HL-60 (cell line): Measurements from ENCODE around the gene TRIM67.

Experiments
- DNase-seq, 2 experiments: peaks; one replicate each; pipeline ENCODE4 v3.0.0-alpha.2; 2010 to 2020; ENCODE audit warnings: low read depth in 1 of 2, low spot score in 1 of 2
- H3K27ac ChIP-seq: fragments of 250-450 bp; sonication (Bioruptor Pico); replicated peaks from 2 replicates; pipeline ENCODE4 v1.5.1; 2020; ENCODE audit warnings: mild to moderate bottlenecking, moderate library complexity
- H3K27me3 ChIP-seq: fragments of 250-450 bp; sonication (Bioruptor Pico); 2 replicates; pipeline ENCODE4 v1.5.1; 2021; ENCODE audit warnings: mild to moderate bottlenecking, moderate library complexity; ENCODE audit not compliant: insufficient read depth, poor library complexity, severe bottlenecking
- H3K4me3 ChIP-seq: replicated peaks from 2 replicates; pipeline ENCODE4 v1.5.1; 2011; ENCODE audit warnings: mild to moderate bottlenecking, control low read depth, low read length; ENCODE audit not compliant: insufficient read depth
- GABPA ChIP-seq: IDR thresholded peaks from 2 replicates; pipeline ENCODE4 v1.6.1; 2012; ENCODE audit warnings: low read depth
- POLR2AphosphoS5 ChIP-seq: IDR thresholded peaks from 2 replicates; pipeline ENCODE4 v1.6.1; 2012; ENCODE audit warnings: low read depth
- SPI1 ChIP-seq: IDR thresholded peaks from 2 replicates; pipeline ENCODE4 v1.6.1; 2012; ENCODE audit warnings: low read depth, mild to moderate bottlenecking, borderline replicate concordance
- TF ChIP-seq, protein P1 (sequence below): IDR thresholded peaks from 2 replicates; pipeline ENCODE4 v1.6.1; 2012; ENCODE audit warnings: low read depth; ENCODE audit not compliant: insufficient replicate concordance
- TF ChIP-seq, protein P2 (sequence below): IDR thresholded peaks from one replicate; pipeline ENCODE4 v1.5.1; 2011; ENCODE audit warnings: low read length, control low read depth, inconsistent platforms; ENCODE audit not compliant: insufficient read depth

Gene TRIM67

DNA sequence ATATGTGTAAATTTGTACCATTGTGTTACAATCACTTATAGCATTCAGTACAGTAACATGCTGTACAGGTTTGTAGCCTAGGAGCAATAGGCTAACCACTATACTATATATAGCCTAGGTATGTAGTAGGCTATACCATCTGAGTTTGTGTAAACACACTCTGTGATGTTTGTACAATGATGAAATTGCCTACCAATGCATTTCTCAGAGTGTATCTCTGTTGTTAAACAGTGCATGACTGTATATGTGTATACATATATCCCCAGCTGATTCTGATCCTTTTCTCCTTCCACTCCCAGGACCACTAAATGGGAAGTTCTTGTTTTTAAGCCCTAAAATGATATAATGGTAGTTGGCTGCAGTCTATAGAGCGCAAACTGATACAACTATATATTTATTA is 86.9 kb downstream of the TRIM67 start:
- no peak overlapping the region for H3K27ac ChIP-seq
- no peaks in the 10 kb centered on the region for H3K27me3 ChIP-seq
- H3K4me3 ChIP-seq = no peak overlapping the region
- TF ChIP-seq, protein P1, sequence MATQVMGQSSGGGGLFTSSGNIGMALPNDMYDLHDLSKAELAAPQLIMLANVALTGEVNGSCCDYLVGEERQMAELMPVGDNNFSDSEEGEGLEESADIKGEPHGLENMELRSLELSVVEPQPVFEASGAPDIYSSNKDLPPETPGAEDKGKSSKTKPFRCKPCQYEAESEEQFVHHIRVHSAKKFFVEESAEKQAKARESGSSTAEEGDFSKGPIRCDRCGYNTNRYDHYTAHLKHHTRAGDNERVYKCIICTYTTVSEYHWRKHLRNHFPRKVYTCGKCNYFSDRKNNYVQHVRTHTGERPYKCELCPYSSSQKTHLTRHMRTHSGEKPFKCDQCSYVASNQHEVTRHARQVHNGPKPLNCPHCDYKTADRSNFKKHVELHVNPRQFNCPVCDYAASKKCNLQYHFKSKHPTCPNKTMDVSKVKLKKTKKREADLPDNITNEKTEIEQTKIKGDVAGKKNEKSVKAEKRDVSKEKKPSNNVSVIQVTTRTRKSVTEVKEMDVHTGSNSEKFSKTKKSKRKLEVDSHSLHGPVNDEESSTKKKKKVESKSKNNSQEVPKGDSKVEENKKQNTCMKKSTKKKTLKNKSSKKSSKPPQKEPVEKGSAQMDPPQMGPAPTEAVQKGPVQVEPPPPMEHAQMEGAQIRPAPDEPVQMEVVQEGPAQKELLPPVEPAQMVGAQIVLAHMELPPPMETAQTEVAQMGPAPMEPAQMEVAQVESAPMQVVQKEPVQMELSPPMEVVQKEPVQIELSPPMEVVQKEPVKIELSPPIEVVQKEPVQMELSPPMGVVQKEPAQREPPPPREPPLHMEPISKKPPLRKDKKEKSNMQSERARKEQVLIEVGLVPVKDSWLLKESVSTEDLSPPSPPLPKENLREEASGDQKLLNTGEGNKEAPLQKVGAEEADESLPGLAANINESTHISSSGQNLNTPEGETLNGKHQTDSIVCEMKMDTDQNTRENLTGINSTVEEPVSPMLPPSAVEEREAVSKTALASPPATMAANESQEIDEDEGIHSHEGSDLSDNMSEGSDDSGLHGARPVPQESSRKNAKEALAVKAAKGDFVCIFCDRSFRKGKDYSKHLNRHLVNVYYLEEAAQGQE = no peak
- TF ChIP-seq POLR2AphosphoS5 (no peak), GABPA (no peak), SPI1 (no peak)
- TF ChIP-seq, protein P2, sequence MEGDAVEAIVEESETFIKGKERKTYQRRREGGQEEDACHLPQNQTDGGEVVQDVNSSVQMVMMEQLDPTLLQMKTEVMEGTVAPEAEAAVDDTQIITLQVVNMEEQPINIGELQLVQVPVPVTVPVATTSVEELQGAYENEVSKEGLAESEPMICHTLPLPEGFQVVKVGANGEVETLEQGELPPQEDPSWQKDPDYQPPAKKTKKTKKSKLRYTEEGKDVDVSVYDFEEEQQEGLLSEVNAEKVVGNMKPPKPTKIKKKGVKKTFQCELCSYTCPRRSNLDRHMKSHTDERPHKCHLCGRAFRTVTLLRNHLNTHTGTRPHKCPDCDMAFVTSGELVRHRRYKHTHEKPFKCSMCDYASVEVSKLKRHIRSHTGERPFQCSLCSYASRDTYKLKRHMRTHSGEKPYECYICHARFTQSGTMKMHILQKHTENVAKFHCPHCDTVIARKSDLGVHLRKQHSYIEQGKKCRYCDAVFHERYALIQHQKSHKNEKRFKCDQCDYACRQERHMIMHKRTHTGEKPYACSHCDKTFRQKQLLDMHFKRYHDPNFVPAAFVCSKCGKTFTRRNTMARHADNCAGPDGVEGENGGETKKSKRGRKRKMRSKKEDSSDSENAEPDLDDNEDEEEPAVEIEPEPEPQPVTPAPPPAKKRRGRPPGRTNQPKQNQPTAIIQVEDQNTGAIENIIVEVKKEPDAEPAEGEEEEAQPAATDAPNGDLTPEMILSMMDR = no peak
- no peak for DNase-seq

DNA sequence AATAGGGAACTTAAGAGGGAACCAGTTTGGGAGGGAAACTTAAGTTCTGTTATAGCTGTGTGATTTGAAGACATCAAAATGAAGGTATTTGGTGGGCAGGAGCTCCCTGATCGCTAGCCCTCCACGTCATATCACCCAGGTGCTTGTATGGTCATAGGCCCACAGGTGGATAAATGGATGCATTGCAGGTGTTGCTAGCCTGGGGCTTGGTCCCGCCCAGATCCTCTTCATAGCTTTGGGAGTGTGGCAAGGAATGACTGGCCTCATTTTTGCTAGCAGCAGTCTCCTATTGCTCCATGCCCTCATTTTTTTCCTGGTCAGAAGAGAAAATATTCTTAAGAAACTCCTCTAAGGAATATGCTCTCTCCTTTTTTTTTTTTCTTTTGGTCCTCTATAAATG is 90.5 kb downstream of the TRIM67 start:
- Histone ChIP-seq H3K4me3 (no peak overlapping the region), H3K27ac (no peak overlapping the region), H3K27me3 (no peaks in the 10 kb centered on the region)
- DNase-seq = no peak
- no peak for TF ChIP-seq SPI1
- TF ChIP-seq, protein P2 = no peak
- no peak for TF ChIP-seq POLR2AphosphoS5
- TF ChIP-seq, protein P1 = no peak
- no peak for TF ChIP-seq GABPA

DNA sequence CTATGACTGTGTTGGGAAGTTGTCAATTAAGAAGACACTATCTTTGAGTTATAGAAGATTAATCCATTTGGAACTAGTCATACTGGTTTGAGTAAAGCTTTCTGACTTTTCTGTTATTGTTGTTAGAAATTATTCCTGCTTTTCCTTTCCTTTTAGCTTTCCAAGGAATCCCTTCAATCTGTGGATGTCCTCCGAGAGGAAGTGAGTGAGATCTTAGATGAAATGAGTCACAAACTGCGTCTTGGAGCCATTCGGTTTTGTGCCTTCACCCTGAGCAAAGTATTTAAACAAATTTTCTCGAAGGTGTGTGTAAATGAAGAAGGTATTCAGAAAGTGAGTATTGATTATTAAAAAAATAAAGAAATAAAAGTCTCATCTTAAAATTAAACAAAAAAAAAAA is 98.5 kb downstream of the TRIM67 start:
- TF ChIP-seq, protein P1 = no peak
- TF ChIP-seq, protein P2 = no peak
- TF ChIP-seq POLR2AphosphoS5 (no peak), SPI1 (no peak), GABPA (no peak)

More for the DNA sequence above, 98.5 kb downstream of the TRIM67 start:
- H3K27ac ChIP-seq = no peak overlapping the region
- no peaks in the 10 kb centered on the region for H3K27me3 ChIP-seq
- no peak overlapping the region for H3K4me3 ChIP-seq
- DNase-seq = no peak
